Fibroblast of villous mesenchyme (primary cell): ENCODE data around the gene USP32. TPM values are rescaled to one million over a fixed set of nuclear protein-coding genes. Genes with fewer than 3 reads are reported as not detected.
A peak's percentile ranks its signal among the peaks of the same experiment; 100 is the strongest.

ENCODE experiments used
- DNase-seq: peaks from one replicate; pipeline ENCODE4 v3.0.0-alpha.2; 2010; ENCODE audit warnings: low read depth
- H3K4me3 ChIP-seq: 2 replicates; pipeline ENCODE4 v1.5.1; 2011; ENCODE audit warnings: low read depth, mild to moderate bottlenecking, low read length
- total RNA-seq: library from RNA; depleted of rRNA; stranded (reverse); fragments of >200 nt; gene quantifications from 2 replicates; pipeline ENCODE4 v1.2.3, GENCODE V29; 2012
- TF ChIP-seq, protein P1 (sequence below): IDR thresholded peaks from 2 replicates; pipeline ENCODE4 v1.5.1; 2012; ENCODE audit warnings: low read depth, mild to moderate bottlenecking, low read length; ENCODE audit not compliant: insufficient read depth

The USP32 gene
- total RNA-seq, 1 donor, result 95.4 TPM

- no peak overlapping the region for H3K4me3 ChIP-seq
- DNase-seq, result no peak
- TF ChIP-seq, protein P1, sequence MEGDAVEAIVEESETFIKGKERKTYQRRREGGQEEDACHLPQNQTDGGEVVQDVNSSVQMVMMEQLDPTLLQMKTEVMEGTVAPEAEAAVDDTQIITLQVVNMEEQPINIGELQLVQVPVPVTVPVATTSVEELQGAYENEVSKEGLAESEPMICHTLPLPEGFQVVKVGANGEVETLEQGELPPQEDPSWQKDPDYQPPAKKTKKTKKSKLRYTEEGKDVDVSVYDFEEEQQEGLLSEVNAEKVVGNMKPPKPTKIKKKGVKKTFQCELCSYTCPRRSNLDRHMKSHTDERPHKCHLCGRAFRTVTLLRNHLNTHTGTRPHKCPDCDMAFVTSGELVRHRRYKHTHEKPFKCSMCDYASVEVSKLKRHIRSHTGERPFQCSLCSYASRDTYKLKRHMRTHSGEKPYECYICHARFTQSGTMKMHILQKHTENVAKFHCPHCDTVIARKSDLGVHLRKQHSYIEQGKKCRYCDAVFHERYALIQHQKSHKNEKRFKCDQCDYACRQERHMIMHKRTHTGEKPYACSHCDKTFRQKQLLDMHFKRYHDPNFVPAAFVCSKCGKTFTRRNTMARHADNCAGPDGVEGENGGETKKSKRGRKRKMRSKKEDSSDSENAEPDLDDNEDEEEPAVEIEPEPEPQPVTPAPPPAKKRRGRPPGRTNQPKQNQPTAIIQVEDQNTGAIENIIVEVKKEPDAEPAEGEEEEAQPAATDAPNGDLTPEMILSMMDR, result no peak
These were observed 36.0 kb downstream of the USP32 start for GRCh38 chr17:60355663-60356594.

DNA sequence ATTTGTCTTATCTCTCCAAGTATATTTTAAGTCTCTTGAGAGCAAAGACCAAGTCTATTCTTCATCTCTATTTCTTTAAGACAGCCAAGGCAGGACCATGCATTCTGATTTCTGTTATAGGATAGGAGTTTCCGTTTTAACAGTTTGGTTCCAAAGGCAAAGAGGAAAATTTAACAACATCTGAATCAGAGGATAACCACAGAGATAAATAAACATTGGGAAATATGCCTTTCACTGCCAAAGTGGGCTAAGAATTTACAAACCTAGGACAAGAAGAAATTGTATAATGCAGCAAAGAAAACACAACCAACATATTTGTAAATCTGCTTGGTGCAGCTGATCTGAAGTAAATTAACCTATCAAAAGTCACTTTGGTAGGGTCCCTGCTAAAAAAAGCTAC, 37.7 kb downstream of the USP32 start:
- no peak overlapping the region for H3K4me3 ChIP-seq
- TF ChIP-seq, protein P1, result no peak
- peak; percentile 89 for DNase-seq

DNA sequence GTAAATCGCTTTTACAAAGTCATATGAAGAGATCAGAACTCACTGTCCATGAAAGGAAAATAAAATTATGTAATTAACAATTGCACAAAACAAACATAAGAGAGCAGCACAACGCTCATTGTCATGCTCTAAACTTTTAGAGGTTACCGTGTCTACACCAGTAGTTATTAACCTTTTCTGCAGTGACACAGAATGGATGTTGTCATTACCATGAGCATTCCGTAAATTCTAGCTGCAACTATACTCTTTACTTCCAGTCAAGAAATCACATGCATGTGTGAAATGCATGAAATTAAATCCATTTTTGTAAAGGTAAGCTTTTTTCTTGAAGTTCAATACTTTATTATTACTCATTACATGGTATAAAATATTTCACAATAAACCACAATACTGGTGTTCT, 38.2 kb downstream of the USP32 start:
- TF ChIP-seq, protein P1, result no peak
- no peak for DNase-seq
- no peak overlapping the region for H3K4me3 ChIP-seq

GRCh38 chr17:60352569-60352968, 39.4 kb downstream of the USP32 start:
- H3K4me3 ChIP-seq, result no peak overlapping the region
- TF ChIP-seq, protein P1, result no peak
- no peak for DNase-seq

GRCh38 chr17:60352071-60352470, 39.9 kb downstream of the USP32 start:
- no peak for DNase-seq
- TF ChIP-seq, protein P1, result no peak

DNA sequence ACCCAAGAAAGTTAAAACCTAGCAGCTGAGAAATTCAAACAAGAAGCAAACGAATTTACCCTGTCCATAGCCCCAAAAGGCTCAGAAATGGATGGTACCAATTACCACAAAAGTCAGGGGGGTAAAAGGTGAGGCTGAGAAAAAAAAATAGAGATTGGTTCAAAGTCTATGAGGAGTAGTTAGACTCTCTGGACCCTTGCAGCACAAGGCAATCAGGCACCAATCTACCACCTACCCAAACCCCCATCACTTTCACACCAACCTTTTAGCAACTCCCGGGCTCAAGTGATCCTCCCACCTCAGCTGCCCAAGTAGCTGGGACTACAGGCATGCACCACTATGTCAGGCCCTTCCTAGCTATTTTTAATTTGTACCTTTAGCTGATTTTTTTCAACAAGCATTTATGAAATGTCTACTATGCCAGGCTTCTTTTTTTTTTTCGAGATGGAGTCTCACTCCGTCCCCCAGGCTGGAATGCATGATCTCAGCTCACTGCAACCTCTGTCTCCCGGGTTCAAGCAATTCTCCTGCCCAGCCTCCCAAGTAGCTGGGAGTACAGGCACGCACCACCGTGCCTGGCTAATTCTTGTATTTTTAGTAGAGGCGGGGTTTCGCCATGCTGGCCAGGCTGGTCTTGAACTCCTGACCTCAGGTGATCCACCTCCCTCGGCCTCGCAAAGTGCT, 40.8 kb downstream of the USP32 start:
- DNase-seq, result no peak
- TF ChIP-seq, protein P1, result no peak
- H3K4me3 ChIP-seq, result no peak overlapping the region

More at GRCh38 chr17:60352071-60352470, 39.9 kb downstream of the USP32 start:
- no peak overlapping the region for H3K4me3 ChIP-seq
